Stimulated activated CD4-positive, alpha-beta T cell treated with anti-CD3 and anti-CD28 coated beads, Interleukin-1b, Interleukin-23, amount 100 ng/mL, for 4 hours (primary cell): ENCODE results near the gene C2orf80.
"Not testable (repeated sequence)": the region's sequence is repeated elsewhere in the genome, so short reads cannot be mapped to it uniquely, and the experiment has no call there.

Experiments used
- DNase-seq, 2 donors: peaks; one replicate each; pipeline ENCODE4 v3.0.0-alpha.2; 2020; ENCODE audit warnings: low read depth in 2 of 2

C2orf80 gene

GRCh38 chr2:208179028-208179609, 10.7 kb downstream of the C2orf80 start:
- no peak for DNase-seq

- DNase-seq = no peak
Measured at GRCh38 chr2:208175840-208176153, 14.0 kb downstream of the C2orf80 start.

GRCh38 chr2:208175069-208175839, 14.6 kb downstream of the C2orf80 start:
- peak; percentile 30 to 53 for DNase-seq

GRCh38 chr2:208174144-208174543, 15.7 kb downstream of the C2orf80 start:
- no peak for DNase-seq

- no peak for DNase-seq
Measured at GRCh38 chr2:208172125-208172524, 17.7 kb downstream of the C2orf80 start.

- no peak for DNase-seq
Measured at GRCh38 chr2:208164951-208165755, 24.7 kb downstream of the C2orf80 start.

GRCh38 chr2:208163489-208163888, 26.3 kb downstream of the C2orf80 start, which contains the start of gene CRYGA:
TSS of gene CRYGA (minus strand) at chr2:208163589. CDS start at chr2:208163556, 33 bp downstream.
- no peak for DNase-seq

- no peak for DNase-seq
Measured at GRCh38 chr2:208156439-208156838, 33.4 kb downstream of the C2orf80 start.

- DNase-seq = no peak
Measured at GRCh38 chr2:208153156-208153555, 36.7 kb downstream of the C2orf80 start.

GRCh38 chr2:208150956-208151355, 38.9 kb downstream of the C2orf80 start:
- no peak for DNase-seq

GRCh38 chr2:208150094-208150493, 39.7 kb downstream of the C2orf80 start:
- DNase-seq = no peak

- no peak for DNase-seq
Measured at GRCh38 chr2:208148803-208149202, 41.0 kb downstream of the C2orf80 start.

- no peak for DNase-seq
Measured at GRCh38 chr2:208147759-208148158, 42.1 kb downstream of the C2orf80 start.

- no peak for DNase-seq
Measured at GRCh38 chr2:208147008-208147407, 42.8 kb downstream of the C2orf80 start.

GRCh38 chr2:208146006-208146405, 43.8 kb downstream of the C2orf80 start, which contains the start of gene CRYGB:
TSS of gene CRYGB (minus strand) at chr2:208146158. CDS start at chr2:208146120, 38 bp downstream.
- no peak for DNase-seq

- no peak for DNase-seq
Measured at GRCh38 chr2:208142925-208143799, 46.7 kb downstream of the C2orf80 start.

GRCh38 chr2:208142240-208142924, 47.4 kb downstream of the C2orf80 start:
- no peak for DNase-seq

GRCh38 chr2:208139447-208139846, 50.4 kb downstream of the C2orf80 start:
- DNase-seq = no peak

GRCh38 chr2:208138334-208138733, 51.5 kb downstream of the C2orf80 start:
- not testable (repeated sequence) for DNase-seq

GRCh38 chr2:208136716-208137094, 53.1 kb downstream of the C2orf80 start:
- no peak for DNase-seq
